Endodermal cell (in vitro differentiated cells): Measurements from ENCODE around the gene NT5C1A. TPM values are rescaled to one million over a fixed set of nuclear protein-coding genes. Genes with fewer than 3 reads are reported as not detected.
A peak's percentile ranks its signal among the peaks of the same experiment; 100 is the strongest.

Experiments used
- DNase-seq: peaks from one replicate; pipeline ENCODE4 v3.0.0-alpha.2; 2017
- H3K27ac ChIP-seq: 2 replicates; pipeline ENCODE4 v1.5.1; 2013; ENCODE audit warnings: mild to moderate bottlenecking, low read depth, low read length, moderate library complexity
- H3K27me3 ChIP-seq: 2 replicates; pipeline ENCODE4 v1.6.1; 2013; ENCODE audit warnings: mild to moderate bottlenecking, low read length, moderate library complexity; ENCODE audit not compliant: insufficient read depth, control insufficient read depth, poor library complexity, severe bottlenecking
- H3K36me3 ChIP-seq: 2 replicates; pipeline ENCODE4 v1.7.0; 2013; ENCODE audit warnings: mild to moderate bottlenecking, low read length, moderate library complexity; ENCODE audit not compliant: control insufficient read depth, insufficient read depth
- H3K4me1 ChIP-seq: one replicate; pipeline ENCODE4 v1.7.0; 2013; ENCODE audit warnings: low read length; ENCODE audit not compliant: control insufficient read depth, insufficient read depth
- H3K4me3 ChIP-seq: 2 replicates; pipeline ENCODE4 v1.5.1; 2013; ENCODE audit warnings: mild to moderate bottlenecking, low read length, moderate library complexity
- H3K9ac ChIP-seq: 2 replicates; pipeline ENCODE4 v1.6.1; 2013; ENCODE audit warnings: mild to moderate bottlenecking, low read length, moderate library complexity; ENCODE audit not compliant: poor library complexity, severe bottlenecking; ENCODE audit errors: extremely low read depth
- H3K9me3 ChIP-seq: 2 replicates; pipeline ENCODE4 v1.6.1; 2013; ENCODE audit warnings: mild to moderate bottlenecking, low read length, moderate library complexity; ENCODE audit not compliant: control insufficient read depth
- H3K27ac Mint-ChIP-seq: 2 replicates; pipeline ENCODE4 v1.8.0; 2020; ENCODE audit warnings: mixed read lengths
- H3K27me3 Mint-ChIP-seq: 2 replicates; pipeline ENCODE4 v1.8.0; 2021; ENCODE audit warnings: mild to moderate bottlenecking, mixed read lengths; ENCODE audit not compliant: insufficient read depth
- H3K36me3 Mint-ChIP-seq: 2 replicates; pipeline ENCODE4 v1.8.0; 2020; ENCODE audit warnings: low read depth, mixed read lengths
- H3K4me1 Mint-ChIP-seq: 2 replicates; pipeline ENCODE4 v1.8.0; 2020; ENCODE audit warnings: mixed read lengths
- H3K4me3 Mint-ChIP-seq: 2 replicates; pipeline ENCODE4 v1.8.0; 2020; ENCODE audit warnings: mild to moderate bottlenecking, moderate library complexity, mixed read lengths
- H3K9me3 Mint-ChIP-seq: 2 replicates; pipeline ENCODE4 v1.8.0; 2020; ENCODE audit warnings: mild to moderate bottlenecking, mixed read lengths
- WGBS, 2 experiments: methylation state at CpG; one replicate each; pipeline versions ENCODE4 v1.1.5 to v1.1.7; 2013; ENCODE audit warnings: missing lambda C conversion rate in 2 of 2, mixed read lengths in 1 of 2; ENCODE audit not compliant: insufficient coverage in 1 of 2, insufficient read length in 1 of 2; 5-methylcytosine and 5-hydroxymethylcytosine counted together
- total RNA-seq, 2 donors: library from RNA; stranded (reverse); fragmentation: NEBNext Ultra II Directional in 1 of 2; extraction: Animal tissue kit (Norgen Biotek cat#: 25700) in 1 of 2; gene quantifications; 2 replicates in 1 of 2; 3 replicates in 1 of 2; pipeline ENCODE4 v1.2.1, GENCODE V29; 2021
- TF ChIP-seq, protein P1 (sequence below): fragments of 200-600 bp; sonication (generic); conservative IDR thresholded peaks from 2 replicates; pipeline ENCODE4 v1.5.0; 2021; ENCODE audit warnings: antibody characterized with exemption, mild to moderate bottlenecking

NT5C1A gene
- total RNA-seq, 2 donors from 2014 or later, result not detected

DNA sequence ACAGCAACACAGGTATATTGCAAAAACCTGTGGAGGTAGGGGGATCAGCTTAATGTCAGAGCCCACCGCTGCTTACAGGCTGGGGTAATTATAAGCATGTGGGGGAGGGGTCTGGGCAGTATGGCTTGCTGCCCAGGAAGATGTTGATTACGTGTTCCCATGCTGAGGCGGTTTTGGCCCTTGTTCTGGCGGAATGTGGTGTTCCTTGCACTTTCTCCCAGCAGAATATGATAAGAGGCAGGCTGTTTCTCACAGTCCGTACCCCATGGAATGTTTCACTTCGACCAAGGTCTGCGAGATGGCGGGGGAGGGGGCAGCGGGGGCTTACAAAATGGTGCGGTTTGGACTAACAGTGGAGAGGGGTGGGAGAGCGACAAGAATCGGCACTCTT lies 29.1 kb upstream of the NT5C1A start:
- H3K4me3 ChIP-seq, result no peak overlapping the region
- no peaks in the 10 kb centered on the region for H3K36me3 ChIP-seq
- H3K4me3 Mint-ChIP-seq, result peak overlapping the region; percentile 32
- peaks cover 13% of the 10 kb centered on the region for H3K4me1 Mint-ChIP-seq
- peak overlapping the region; percentile 28 for H3K27ac Mint-ChIP-seq
- H3K9me3 Mint-ChIP-seq, result no peaks in the 10 kb centered on the region
- WGBS, 2 experiments, result 21 to 30% methylated on average over 12 of the region's 12 CpGs
- H3K36me3 Mint-ChIP-seq, result no peaks in the 10 kb centered on the region
- H3K9ac ChIP-seq, result peak overlapping the region; percentile 23
- peak; percentile 80 for DNase-seq
- H3K9me3 ChIP-seq, result no peaks in the 10 kb centered on the region
- H3K27me3 ChIP-seq, result peaks cover 87% of the 10 kb centered on the region
- peaks cover 3% of the 10 kb centered on the region for H3K4me1 ChIP-seq
- no peak overlapping the region for H3K27ac ChIP-seq
- peaks cover 98% of the 10 kb centered on the region for H3K27me3 Mint-ChIP-seq
- TF ChIP-seq, protein P1, sequence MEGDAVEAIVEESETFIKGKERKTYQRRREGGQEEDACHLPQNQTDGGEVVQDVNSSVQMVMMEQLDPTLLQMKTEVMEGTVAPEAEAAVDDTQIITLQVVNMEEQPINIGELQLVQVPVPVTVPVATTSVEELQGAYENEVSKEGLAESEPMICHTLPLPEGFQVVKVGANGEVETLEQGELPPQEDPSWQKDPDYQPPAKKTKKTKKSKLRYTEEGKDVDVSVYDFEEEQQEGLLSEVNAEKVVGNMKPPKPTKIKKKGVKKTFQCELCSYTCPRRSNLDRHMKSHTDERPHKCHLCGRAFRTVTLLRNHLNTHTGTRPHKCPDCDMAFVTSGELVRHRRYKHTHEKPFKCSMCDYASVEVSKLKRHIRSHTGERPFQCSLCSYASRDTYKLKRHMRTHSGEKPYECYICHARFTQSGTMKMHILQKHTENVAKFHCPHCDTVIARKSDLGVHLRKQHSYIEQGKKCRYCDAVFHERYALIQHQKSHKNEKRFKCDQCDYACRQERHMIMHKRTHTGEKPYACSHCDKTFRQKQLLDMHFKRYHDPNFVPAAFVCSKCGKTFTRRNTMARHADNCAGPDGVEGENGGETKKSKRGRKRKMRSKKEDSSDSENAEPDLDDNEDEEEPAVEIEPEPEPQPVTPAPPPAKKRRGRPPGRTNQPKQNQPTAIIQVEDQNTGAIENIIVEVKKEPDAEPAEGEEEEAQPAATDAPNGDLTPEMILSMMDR, result no peak

DNA sequence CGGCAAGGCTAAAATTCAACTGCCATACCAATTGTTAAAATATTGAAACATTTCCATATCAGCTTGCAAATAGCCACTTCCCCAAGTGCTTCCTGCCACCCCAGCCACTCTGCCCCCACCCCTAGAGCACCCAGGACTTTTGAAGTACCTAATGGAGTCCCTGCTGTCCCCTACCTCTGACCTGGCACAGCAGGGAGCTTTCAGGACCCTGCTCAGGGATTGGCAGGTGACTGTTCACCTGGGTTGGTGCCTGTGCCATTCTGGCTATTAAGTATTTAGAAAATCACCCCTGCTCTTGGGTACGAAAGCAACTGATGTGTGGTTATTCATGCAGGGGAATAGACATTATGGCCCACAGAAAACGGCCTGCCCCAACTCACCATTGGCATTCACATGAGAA lies 28.4 kb upstream of the NT5C1A start:
- DNase-seq, result no peak
- Mint-ChIP-seq H3K27me3 (peaks cover 98% of the 10 kb centered on the region), H3K4me1 (peaks cover 13% of the 10 kb centered on the region), H3K9me3 (no peaks in the 10 kb centered on the region), H3K36me3 (no peaks in the 10 kb centered on the region), H3K27ac (peak overlapping the region; percentile 52), H3K4me3 (peak overlapping the region; percentile 32)
- Histone ChIP-seq H3K27me3 (peaks cover 87% of the 10 kb centered on the region), H3K4me3 (no peak overlapping the region), H3K9ac (no peak overlapping the region), H3K4me1 (peaks cover 3% of the 10 kb centered on the region), H3K27ac (no peak overlapping the region), H3K9me3 (no peaks in the 10 kb centered on the region), H3K36me3 (no peaks in the 10 kb centered on the region)
- TF ChIP-seq, protein P1, result no peak
- WGBS, 2 experiments, result 77% methylated on average over 3 of the region's 3 CpGs; no CpG with 5 or more reads in 1 of the 2 experiments

- Histone ChIP-seq H3K4me1 (peaks cover 3% of the 10 kb centered on the region), H3K9me3 (no peaks in the 10 kb centered on the region), H3K9ac (no peak overlapping the region), H3K27me3 (peaks cover 87% of the 10 kb centered on the region), H3K27ac (no peak overlapping the region), H3K4me3 (no peak overlapping the region), H3K36me3 (no peaks in the 10 kb centered on the region)
- Mint-ChIP-seq H3K27ac (no peak overlapping the region), H3K4me1 (peaks cover 13% of the 10 kb centered on the region), H3K36me3 (no peaks in the 10 kb centered on the region), H3K9me3 (no peaks in the 10 kb centered on the region), H3K27me3 (peaks cover 98% of the 10 kb centered on the region), H3K4me3 (no peak overlapping the region)
- no peak for DNase-seq
- TF ChIP-seq, protein P1, result peak; percentile 55
- 89 to 90% methylated on average over 2 of the region's 3 CpGs for WGBS, 2 experiments
These were observed 27.5 kb upstream of the NT5C1A start for GRCh38 chr1:39699419-39699818.
